Measurements from ENCODE around the gene HELZ. TPM values are rescaled to one million over a fixed set of nuclear protein-coding genes. Genes with fewer than 3 reads are reported as not detected.

Gene HELZ
- total RNA-seq, 2 donors from 2014 or later, result 51.4 to 74.7 TPM

GRCh38 chr17:67123699-67124098 is 121.3 kb downstream of the HELZ start:
- H3K9me3 ChIP-seq (ENCODE audit: control insufficient read depth, low read length), result peaks cover 5% of the 10 kb centered on the region
- TF ChIP-seq CTCF (conservative IDR thresholded peaks at IDR 0.05), result no peak
- DNase-seq, result no peak
- no peaks in the 10 kb centered on the region for H3K27me3 Mint-ChIP-seq (ENCODE audit: insufficient read depth)
- H3K27ac ChIP-seq (ENCODE audit: low read depth, low read length), result no peak overlapping the region
- peaks cover 41% of the 10 kb centered on the region for H3K36me3 Mint-ChIP-seq (ENCODE audit: low read depth)
- H3K4me3 Mint-ChIP-seq, result no peak overlapping the region
- H3K9ac ChIP-seq (ENCODE audit: extremely low read depth, low read length, poor library complexity, severe bottlenecking), result no peak overlapping the region
- H3K4me1 ChIP-seq (ENCODE audit: control insufficient read depth, insufficient read depth, low read length), result no peaks in the 10 kb centered on the region
- peaks cover 71% of the 10 kb centered on the region for H3K36me3 ChIP-seq (ENCODE audit: control insufficient read depth, insufficient read depth, low read length)
- H3K9me3 Mint-ChIP-seq, result no peaks in the 10 kb centered on the region
- H3K27ac Mint-ChIP-seq, result no peak overlapping the region
- H3K4me1 Mint-ChIP-seq, result peaks cover 12% of the 10 kb centered on the region
- H3K27me3 ChIP-seq (ENCODE audit: control insufficient read depth, insufficient read depth, low read length, poor library complexity, severe bottlenecking), result no peaks in the 10 kb centered on the region
- no peak overlapping the region for H3K4me3 ChIP-seq (ENCODE audit: low read length)

GRCh38 chr17:67121316-67121891 is 123.6 kb downstream of the HELZ start:
- Histone ChIP-seq H3K36me3 (ENCODE audit: control insufficient read depth, insufficient read depth, low read length) (peaks cover 75% of the 10 kb centered on the region), H3K4me1 (ENCODE audit: control insufficient read depth, insufficient read depth, low read length) (no peaks in the 10 kb centered on the region), H3K27ac (ENCODE audit: low read depth, low read length) (no peak overlapping the region), H3K4me3 (ENCODE audit: low read length) (no peak overlapping the region), H3K9me3 (ENCODE audit: control insufficient read depth, low read length) (peaks cover 18% of the 10 kb centered on the region), H3K27me3 (ENCODE audit: control insufficient read depth, insufficient read depth, low read length, poor library complexity, severe bottlenecking) (no peaks in the 10 kb centered on the region), H3K9ac (ENCODE audit: extremely low read depth, low read length, poor library complexity, severe bottlenecking) (no peak overlapping the region)
- WGBS, 2 experiments (ENCODE audit: insufficient coverage in 1 of 2, insufficient read length in 1 of 2), result 94 to 100% methylated on average over 2 to 5 of the region's 5 CpGs
- peaks cover 12% of the 10 kb centered on the region for H3K4me1 Mint-ChIP-seq
- peaks cover 52% of the 10 kb centered on the region for H3K36me3 Mint-ChIP-seq (ENCODE audit: low read depth)
- no peak for DNase-seq
- H3K27ac Mint-ChIP-seq, result no peak overlapping the region
- H3K9me3 Mint-ChIP-seq, result peaks cover 11% of the 10 kb centered on the region
- H3K4me3 Mint-ChIP-seq, result no peak overlapping the region
- no peaks in the 10 kb centered on the region for H3K27me3 Mint-ChIP-seq (ENCODE audit: insufficient read depth)
- no peak for TF ChIP-seq CTCF (conservative IDR thresholded peaks at IDR 0.05)

GRCh38 chr17:67119102-67119501 is 125.9 kb downstream of the HELZ start:
- Mint-ChIP-seq H3K36me3 (ENCODE audit: low read depth) (peaks cover 69% of the 10 kb centered on the region), H3K4me3 (no peak overlapping the region), H3K27ac (no peak overlapping the region)

More at GRCh38 chr17:67119102-67119501, 125.9 kb downstream of the HELZ start:
- DNase-seq, result no peak
- H3K4me1 ChIP-seq (ENCODE audit: control insufficient read depth, insufficient read depth, low read length), result no peaks in the 10 kb centered on the region
- H3K27ac ChIP-seq (ENCODE audit: low read depth, low read length), result no peak overlapping the region
- peaks cover 89% of the 10 kb centered on the region for H3K36me3 ChIP-seq (ENCODE audit: control insufficient read depth, insufficient read depth, low read length)
- TF ChIP-seq CTCF (conservative IDR thresholded peaks at IDR 0.05), result no peak
- H3K9me3 Mint-ChIP-seq, result peaks cover 17% of the 10 kb centered on the region
- WGBS, 2 experiments (ENCODE audit: insufficient coverage in 1 of 2, insufficient read length in 1 of 2), result 96% methylated on average over 2 of the region's 2 CpGs; no CpG with 5 or more reads in 1 of the 2 experiments
- H3K9ac ChIP-seq (ENCODE audit: extremely low read depth, low read length, poor library complexity, severe bottlenecking), result no peak overlapping the region
- no peaks in the 10 kb centered on the region for H3K27me3 ChIP-seq (ENCODE audit: control insufficient read depth, insufficient read depth, low read length, poor library complexity, severe bottlenecking)
- peaks cover 27% of the 10 kb centered on the region for H3K9me3 ChIP-seq (ENCODE audit: control insufficient read depth, low read length)
- no peaks in the 10 kb centered on the region for H3K4me1 Mint-ChIP-seq
- H3K27me3 Mint-ChIP-seq (ENCODE audit: insufficient read depth), result no peaks in the 10 kb centered on the region
- no peak overlapping the region for H3K4me3 ChIP-seq (ENCODE audit: low read length)

Data from endodermal cell (in vitro differentiated cells).